Measurements from ENCODE around the gene FOXJ3.

DNA sequence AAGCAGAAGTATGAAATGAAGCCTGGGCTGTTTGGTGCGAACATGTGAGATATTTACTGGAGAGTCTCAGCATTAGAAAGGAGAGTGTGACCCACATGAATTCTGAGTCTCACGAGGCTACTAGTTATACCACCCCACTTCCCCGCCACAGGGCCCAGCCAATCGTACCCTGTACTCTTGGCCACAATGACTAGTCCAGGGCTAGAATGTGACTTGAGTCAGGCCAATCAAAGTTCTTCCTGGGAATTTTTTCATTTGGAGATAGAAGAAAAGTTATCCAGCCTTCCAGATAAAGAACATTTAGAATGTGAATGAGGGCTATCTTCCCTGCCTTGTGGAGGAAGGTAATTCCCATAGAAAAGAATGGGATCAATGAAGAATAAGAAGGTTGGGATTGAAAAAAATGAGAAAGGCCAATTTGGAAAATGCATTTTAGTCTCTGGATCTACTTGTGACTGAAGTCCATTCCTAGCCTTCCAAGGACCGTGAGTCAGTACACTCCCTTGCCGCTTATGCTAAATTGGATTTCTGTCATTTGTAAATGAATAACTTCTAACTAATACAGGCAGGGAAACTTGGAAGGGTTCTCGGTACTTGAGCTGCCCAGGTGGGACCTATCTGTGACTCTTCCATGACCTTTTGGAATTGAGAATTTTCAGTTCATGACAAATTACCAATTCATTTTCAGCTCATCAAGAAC, 33.2 kb upstream of the FOXJ3 start:
- TF ChIP-seq ZBTB21 (CRISPR knock-in tag; IDR thresholded peaks at IDR 0.05): no peak
- TF ChIP-seq, protein P1, sequence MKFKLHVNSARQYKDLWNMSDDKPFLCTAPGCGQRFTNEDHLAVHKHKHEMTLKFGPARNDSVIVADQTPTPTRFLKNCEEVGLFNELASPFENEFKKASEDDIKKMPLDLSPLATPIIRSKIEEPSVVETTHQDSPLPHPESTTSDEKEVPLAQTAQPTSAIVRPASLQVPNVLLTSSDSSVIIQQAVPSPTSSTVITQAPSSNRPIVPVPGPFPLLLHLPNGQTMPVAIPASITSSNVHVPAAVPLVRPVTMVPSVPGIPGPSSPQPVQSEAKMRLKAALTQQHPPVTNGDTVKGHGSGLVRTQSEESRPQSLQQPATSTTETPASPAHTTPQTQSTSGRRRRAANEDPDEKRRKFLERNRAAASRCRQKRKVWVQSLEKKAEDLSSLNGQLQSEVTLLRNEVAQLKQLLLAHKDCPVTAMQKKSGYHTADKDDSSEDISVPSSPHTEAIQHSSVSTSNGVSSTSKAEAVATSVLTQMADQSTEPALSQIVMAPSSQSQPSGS (CRISPR knock-in tag; IDR thresholded peaks at IDR 0.05): no peak
- TF ChIP-seq ZFP36 (IDR thresholded peaks at IDR 0.05; ENCODE audit: borderline replicate concordance, low read depth, low read length, partially characterized antibody): no peak
- no peak for TF ChIP-seq ZNF772 (CRISPR knock-in tag; IDR thresholded peaks at IDR 0.05)
- no peak for TF ChIP-seq RAD51 (IDR thresholded peaks at IDR 0.05; ENCODE audit: borderline replicate concordance)
- TF ChIP-seq, protein P2, sequence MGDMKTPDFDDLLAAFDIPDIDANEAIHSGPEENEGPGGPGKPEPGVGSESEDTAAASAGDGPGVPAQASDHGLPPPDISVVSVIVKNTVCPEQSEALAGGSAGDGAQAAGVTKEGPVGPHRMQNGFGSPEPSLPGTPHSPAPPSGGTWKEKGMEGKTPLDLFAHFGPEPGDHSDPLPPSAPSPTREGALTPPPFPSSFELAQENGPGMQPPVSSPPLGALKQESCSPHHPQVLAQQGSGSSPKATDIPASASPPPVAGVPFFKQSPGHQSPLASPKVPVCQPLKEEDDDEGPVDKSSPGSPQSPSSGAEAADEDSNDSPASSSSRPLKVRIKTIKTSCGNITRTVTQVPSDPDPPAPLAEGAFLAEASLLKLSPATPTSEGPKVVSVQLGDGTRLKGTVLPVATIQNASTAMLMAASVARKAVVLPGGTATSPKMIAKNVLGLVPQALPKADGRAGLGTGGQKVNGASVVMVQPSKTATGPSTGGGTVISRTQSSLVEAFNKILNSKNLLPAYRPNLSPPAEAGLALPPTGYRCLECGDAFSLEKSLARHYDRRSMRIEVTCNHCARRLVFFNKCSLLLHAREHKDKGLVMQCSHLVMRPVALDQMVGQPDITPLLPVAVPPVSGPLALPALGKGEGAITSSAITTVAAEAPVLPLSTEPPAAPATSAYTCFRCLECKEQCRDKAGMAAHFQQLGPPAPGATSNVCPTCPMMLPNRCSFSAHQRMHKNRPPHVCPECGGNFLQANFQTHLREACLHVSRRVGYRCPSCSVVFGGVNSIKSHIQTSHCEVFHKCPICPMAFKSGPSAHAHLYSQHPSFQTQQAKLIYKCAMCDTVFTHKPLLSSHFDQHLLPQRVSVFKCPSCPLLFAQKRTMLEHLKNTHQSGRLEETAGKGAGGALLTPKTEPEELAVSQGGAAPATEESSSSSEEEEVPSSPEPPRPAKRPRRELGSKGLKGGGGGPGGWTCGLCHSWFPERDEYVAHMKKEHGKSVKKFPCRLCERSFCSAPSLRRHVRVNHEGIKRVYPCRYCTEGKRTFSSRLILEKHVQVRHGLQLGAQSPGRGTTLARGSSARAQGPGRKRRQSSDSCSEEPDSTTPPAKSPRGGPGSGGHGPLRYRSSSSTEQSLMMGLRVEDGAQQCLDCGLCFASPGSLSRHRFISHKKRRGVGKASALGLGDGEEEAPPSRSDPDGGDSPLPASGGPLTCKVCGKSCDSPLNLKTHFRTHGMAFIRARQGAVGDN (CRISPR knock-in tag; IDR thresholded peaks at IDR 0.05): no peak
- TF ChIP-seq, protein P3, sequence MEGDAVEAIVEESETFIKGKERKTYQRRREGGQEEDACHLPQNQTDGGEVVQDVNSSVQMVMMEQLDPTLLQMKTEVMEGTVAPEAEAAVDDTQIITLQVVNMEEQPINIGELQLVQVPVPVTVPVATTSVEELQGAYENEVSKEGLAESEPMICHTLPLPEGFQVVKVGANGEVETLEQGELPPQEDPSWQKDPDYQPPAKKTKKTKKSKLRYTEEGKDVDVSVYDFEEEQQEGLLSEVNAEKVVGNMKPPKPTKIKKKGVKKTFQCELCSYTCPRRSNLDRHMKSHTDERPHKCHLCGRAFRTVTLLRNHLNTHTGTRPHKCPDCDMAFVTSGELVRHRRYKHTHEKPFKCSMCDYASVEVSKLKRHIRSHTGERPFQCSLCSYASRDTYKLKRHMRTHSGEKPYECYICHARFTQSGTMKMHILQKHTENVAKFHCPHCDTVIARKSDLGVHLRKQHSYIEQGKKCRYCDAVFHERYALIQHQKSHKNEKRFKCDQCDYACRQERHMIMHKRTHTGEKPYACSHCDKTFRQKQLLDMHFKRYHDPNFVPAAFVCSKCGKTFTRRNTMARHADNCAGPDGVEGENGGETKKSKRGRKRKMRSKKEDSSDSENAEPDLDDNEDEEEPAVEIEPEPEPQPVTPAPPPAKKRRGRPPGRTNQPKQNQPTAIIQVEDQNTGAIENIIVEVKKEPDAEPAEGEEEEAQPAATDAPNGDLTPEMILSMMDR (CRISPR knock-in tag; IDR thresholded peaks at IDR 0.05): no peak
- TF ChIP-seq, protein P4, sequence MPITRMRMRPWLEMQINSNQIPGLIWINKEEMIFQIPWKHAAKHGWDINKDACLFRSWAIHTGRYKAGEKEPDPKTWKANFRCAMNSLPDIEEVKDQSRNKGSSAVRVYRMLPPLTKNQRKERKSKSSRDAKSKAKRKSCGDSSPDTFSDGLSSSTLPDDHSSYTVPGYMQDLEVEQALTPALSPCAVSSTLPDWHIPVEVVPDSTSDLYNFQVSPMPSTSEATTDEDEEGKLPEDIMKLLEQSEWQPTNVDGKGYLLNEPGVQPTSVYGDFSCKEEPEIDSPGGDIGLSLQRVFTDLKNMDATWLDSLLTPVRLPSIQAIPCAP (CRISPR knock-in tag; IDR thresholded peaks at IDR 0.05; ENCODE audit: low read depth): no peak
